ENCODE results near the gene CDH4.

The CDH4 gene

DNA sequence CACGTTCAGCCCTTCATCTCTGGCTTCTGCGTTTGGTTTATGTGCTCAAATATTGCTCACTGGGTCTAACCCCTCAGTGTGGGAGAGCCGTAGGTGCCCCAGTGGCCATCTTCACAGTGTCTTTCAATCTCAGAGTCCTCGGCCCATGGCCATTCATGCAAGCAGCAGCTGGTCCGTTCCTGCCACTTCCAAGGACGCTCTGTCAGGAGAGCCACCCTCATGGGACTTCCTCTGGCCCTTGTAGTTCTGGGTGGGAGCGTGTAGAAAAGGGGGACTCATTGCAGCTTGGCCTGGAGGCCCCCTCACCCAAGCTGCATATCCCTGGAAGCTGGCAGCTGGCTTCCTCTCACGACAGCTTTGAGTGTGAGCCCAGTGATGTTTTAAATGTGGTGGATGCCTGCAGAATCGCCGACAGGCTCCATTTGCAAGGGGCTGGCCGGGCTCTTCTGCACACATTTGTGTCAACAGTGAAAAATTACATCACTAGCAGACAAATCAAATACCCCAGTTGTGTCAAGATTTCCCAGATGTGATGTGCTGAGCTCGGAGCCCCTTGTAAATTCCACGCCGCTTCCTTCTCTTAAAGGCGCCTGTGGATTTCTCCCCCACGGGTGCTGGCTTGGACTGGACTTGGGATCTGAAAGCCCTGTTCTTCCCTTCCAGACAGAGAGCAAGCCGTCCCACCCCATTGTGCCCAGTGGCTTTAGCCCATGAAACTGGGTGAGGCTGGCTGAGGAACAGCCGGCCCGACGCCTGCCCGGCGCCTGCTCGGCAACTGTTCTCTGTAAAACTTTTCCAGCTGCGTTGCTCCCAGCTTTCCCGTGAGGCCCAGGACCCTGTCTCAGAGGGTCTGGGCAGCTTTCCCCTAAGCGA, 453.6 kb downstream of the CDH4 start:
- Histone ChIP-seq H3K4me3 (ENCODE audit: low read depth in 1 of 2, low read length in 2 of 2) (no peak overlapping the region), H3K9me3 (ENCODE audit: insufficient read depth, low read length, severe bottlenecking) (no peaks in the 10 kb centered on the region), H4K20me1 (ENCODE audit: insufficient read depth, low read length) (peaks cover 8% of the 10 kb centered on the region), H3K4me1 (ENCODE audit: insufficient read depth, low read length) (no peaks in the 10 kb centered on the region), H3K9ac (ENCODE audit: low read depth, low read length) (no peak overlapping the region), H3K79me2 (ENCODE audit: insufficient read depth, low read length) (no peaks in the 10 kb centered on the region), H3K36me3 (ENCODE audit: insufficient read depth, low read length) (no peaks in the 10 kb centered on the region), H3K27ac (ENCODE audit: low read length) (no peak overlapping the region), H3K4me2 (ENCODE audit: insufficient read depth, low read length) (no peak overlapping the region), H3K27me3 (ENCODE audit: insufficient read depth, low read length, poor library complexity) (peaks cover 13% of the 10 kb centered on the region), H2AFZ (ENCODE audit: low read depth, low read length) (no peak overlapping the region)
- no peak for ATAC-seq (ENCODE audit: insufficient read depth, low read depth)
- DNase-seq, result no peak
- TF ChIP-seq EZH2 (IDR thresholded peaks at IDR 0.05; ENCODE audit: borderline replicate concordance, low read depth, low read length, severe bottlenecking), result no peak
- TF ChIP-seq, protein P1, sequence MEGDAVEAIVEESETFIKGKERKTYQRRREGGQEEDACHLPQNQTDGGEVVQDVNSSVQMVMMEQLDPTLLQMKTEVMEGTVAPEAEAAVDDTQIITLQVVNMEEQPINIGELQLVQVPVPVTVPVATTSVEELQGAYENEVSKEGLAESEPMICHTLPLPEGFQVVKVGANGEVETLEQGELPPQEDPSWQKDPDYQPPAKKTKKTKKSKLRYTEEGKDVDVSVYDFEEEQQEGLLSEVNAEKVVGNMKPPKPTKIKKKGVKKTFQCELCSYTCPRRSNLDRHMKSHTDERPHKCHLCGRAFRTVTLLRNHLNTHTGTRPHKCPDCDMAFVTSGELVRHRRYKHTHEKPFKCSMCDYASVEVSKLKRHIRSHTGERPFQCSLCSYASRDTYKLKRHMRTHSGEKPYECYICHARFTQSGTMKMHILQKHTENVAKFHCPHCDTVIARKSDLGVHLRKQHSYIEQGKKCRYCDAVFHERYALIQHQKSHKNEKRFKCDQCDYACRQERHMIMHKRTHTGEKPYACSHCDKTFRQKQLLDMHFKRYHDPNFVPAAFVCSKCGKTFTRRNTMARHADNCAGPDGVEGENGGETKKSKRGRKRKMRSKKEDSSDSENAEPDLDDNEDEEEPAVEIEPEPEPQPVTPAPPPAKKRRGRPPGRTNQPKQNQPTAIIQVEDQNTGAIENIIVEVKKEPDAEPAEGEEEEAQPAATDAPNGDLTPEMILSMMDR (IDR thresholded peaks at IDR 0.05; ENCODE audit: borderline replicate concordance, extremely low read depth, low read length, poor library complexity, severe bottlenecking), result no peak

DNA sequence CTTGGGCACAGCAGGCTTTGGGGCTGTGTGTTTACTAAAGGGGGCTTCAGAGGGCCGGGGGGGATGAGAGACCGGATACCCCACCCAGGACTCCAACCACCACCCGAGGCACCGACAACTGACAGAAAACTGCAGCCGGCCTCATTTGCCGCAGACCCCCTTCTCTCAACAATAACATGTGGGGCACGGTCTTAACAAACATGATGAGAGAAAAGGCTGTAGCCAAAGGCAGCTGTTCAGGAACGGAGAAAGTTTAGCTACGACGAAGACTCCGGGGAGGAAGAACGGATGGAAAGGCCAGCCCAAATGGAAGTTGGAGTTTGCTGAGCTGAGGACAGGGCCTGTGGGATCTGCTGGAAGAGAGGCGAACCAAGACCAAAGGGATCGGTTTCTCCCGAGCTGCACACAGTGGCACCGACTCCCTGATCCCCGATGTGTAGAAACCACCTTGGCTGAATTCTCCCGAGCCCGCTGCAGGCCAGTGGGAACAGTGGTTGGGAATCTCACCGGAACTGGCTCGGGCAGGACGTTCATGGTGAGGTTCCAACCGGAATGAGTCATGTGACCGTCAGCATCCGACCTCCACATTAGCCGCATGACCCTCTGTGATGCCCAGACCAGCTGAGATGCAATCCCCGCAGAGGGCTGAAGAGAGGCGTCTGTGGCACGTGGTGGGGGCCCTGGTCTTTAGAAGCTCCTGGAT, 454.3 kb downstream of the CDH4 start:
- peaks cover 6% of the 10 kb centered on the region for H4K20me1 ChIP-seq (ENCODE audit: insufficient read depth, low read length)
- H3K27ac ChIP-seq (ENCODE audit: low read length), result no peak overlapping the region
- TF ChIP-seq EZH2 (IDR thresholded peaks at IDR 0.05; ENCODE audit: borderline replicate concordance, low read depth, low read length, severe bottlenecking), result no peak
- TF ChIP-seq, protein P1 (IDR thresholded peaks at IDR 0.05; ENCODE audit: borderline replicate concordance, extremely low read depth, low read length, poor library complexity, severe bottlenecking), result no peak
- H3K4me2 ChIP-seq (ENCODE audit: insufficient read depth, low read length), result no peak overlapping the region
- no peak overlapping the region for H3K4me3 ChIP-seq (ENCODE audit: low read depth in 1 of 2, low read length in 2 of 2)
- H3K9me3 ChIP-seq (ENCODE audit: insufficient read depth, low read length, severe bottlenecking), result no peaks in the 10 kb centered on the region
- H3K79me2 ChIP-seq (ENCODE audit: insufficient read depth, low read length), result no peaks in the 10 kb centered on the region
- H2AFZ ChIP-seq (ENCODE audit: low read depth, low read length), result no peak overlapping the region
- ATAC-seq (ENCODE audit: insufficient read depth, low read depth), result no peak
- DNase-seq, result no peak
- no peak overlapping the region for H3K9ac ChIP-seq (ENCODE audit: low read depth, low read length)
- no peaks in the 10 kb centered on the region for H3K36me3 ChIP-seq (ENCODE audit: insufficient read depth, low read length)
- H3K27me3 ChIP-seq (ENCODE audit: insufficient read depth, low read length, poor library complexity), result peaks cover 14% of the 10 kb centered on the region
- H3K4me1 ChIP-seq (ENCODE audit: insufficient read depth, low read length), result no peaks in the 10 kb centered on the region

- H3K27me3 ChIP-seq (ENCODE audit: insufficient read depth, low read length, poor library complexity), result peaks cover 6% of the 10 kb centered on the region
These were observed 456.8 kb downstream of the CDH4 start for GRCh38 chr20:61708891-61709290.

More at GRCh38 chr20:61708891-61709290, 456.8 kb downstream of the CDH4 start:
- H3K4me2 ChIP-seq (ENCODE audit: insufficient read depth, low read length), result no peak overlapping the region
- no peak for TF ChIP-seq EZH2 (IDR thresholded peaks at IDR 0.05; ENCODE audit: borderline replicate concordance, low read depth, low read length, severe bottlenecking)
- TF ChIP-seq, protein P1 (IDR thresholded peaks at IDR 0.05; ENCODE audit: borderline replicate concordance, extremely low read depth, low read length, poor library complexity, severe bottlenecking), result no peak
- DNase-seq (no peak), ATAC-seq (ENCODE audit: insufficient read depth, low read depth) (no peak)
- H3K4me3 ChIP-seq (ENCODE audit: low read depth in 1 of 2, low read length in 2 of 2), result no peak overlapping the region
- peaks cover 8% of the 10 kb centered on the region for H4K20me1 ChIP-seq (ENCODE audit: insufficient read depth, low read length)
- no peaks in the 10 kb centered on the region for H3K79me2 ChIP-seq (ENCODE audit: insufficient read depth, low read length)
- no peaks in the 10 kb centered on the region for H3K9me3 ChIP-seq (ENCODE audit: insufficient read depth, low read length, severe bottlenecking)
- H3K9ac ChIP-seq (ENCODE audit: low read depth, low read length), result no peak overlapping the region
- H3K36me3 ChIP-seq (ENCODE audit: insufficient read depth, low read length), result no peaks in the 10 kb centered on the region
- H3K4me1 ChIP-seq (ENCODE audit: insufficient read depth, low read length), result no peaks in the 10 kb centered on the region
- no peak overlapping the region for H3K27ac ChIP-seq (ENCODE audit: low read length)
- H2AFZ ChIP-seq (ENCODE audit: low read depth, low read length), result no peak overlapping the region
